ENCODE results near the gene CTNNAL1.

- TF ChIP-seq POLR2A (IDR thresholded peaks at IDR 0.05) (no peak), CTCF (IDR thresholded peaks at IDR 0.05) (no peak)
These were observed 2.6 kb downstream of the CTNNAL1 start for GRCh38 chr9:109010746-109011145.

Data from right lobe of liver (tissue), 4 donors.